Midbrain (tissue), 1 donor: ENCODE results near the gene STARD10.
"Not testable (repeated sequence)": the region's sequence is repeated elsewhere in the genome, so short reads cannot be mapped to it uniquely, and the experiment has no call there.

Experiments used
- DNase-seq: peaks from one replicate; lab custom pipeline; 2025; lab: John Stamatoyannopoulos, UW

The STARD10 gene

DNA sequence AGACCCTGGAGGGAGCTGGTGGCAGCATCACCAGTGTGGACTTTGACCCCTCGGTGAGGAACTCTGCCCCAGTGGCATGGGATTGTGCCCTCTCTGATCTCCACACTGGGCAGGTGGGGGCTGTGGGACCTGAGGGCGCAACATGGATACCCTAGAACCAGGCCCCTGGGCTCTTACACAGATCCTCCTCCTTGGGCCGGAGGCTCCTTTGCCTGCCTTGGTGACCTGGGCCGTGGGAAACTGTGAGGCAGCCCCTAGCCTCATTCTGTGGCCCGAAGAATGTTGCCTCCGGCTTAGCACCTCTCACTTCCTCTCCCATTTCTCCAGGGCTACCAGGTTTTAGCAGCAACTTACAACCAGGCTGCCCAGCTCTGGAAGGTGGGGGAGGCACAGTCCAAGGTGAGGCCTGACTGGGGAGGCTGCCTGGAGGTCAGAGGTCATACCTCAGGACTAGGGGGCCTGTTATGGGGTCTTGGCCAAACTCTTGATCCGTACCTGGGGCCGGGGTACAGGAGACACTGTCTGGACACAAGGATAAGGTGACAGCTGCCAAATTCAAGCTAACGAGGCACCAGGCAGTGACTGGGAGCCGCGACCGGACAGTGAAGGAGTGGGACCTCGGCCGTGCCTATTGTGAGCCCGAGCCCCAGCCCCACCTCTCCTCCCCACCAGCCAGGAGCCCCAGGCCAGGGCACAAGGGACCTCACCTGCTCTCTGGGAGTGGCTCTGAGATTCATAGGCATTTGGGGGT lies 32.5 kb upstream of the STARD10 start:
- no peak for DNase-seq

- DNase-seq, result no peak
Observed at GRCh38 chr11:72825661-72826060, 31.8 kb upstream of the STARD10 start.

DNA sequence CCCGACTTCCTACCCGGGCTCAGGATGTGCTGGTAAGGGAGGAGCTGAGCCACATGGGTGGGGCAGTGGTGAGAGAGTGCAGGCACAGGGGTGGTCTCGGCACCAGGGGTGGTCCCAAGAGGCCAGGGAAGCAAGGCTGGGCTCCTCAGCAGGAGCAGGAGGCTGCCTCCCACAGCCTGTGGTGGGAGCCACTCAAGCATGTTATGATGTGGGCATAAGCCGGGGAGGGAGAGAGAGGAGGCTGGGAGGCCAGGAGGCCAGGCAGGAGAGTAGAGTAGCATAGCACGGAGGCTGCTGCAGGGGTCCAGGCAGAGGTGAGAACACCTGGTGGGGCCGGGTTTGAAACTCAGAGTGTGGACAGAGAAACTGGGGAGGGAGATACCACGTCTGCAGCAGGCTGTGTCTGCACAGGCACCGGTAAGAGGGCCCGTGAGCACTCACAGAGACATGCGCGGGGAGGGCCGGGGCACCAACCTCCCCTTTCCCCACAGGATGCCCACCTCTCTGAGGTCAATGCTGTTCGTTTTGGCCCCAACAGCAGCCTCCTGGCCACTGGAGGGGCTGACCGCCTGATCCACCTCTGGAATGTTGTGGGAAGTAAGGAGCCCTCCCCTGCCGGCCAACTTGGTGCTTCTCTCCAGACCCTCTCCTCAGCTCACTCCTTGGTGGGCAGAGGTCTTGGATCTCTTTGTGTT lies 31.1 kb upstream of the STARD10 start:
- DNase-seq, result no peak

DNA sequence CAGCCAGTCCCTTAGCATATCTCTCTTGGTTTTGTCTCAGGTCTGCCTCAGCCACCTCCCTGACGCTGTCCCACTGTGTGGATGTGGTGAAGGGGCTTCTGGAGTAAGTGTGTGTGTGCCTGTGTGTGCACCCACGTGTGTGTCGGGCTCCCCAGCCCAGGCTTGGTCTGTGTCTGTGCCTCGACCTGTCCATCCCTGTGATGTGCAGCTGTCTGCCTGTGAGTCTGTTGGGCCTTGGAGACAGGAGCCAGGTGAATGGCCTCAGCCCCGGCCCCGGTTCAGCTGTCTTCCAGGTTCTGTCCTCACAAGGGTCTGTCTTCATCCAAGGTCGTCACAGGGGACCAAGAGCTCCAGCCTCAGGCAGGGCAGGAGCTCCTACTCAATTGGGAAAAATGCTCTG lies 30.2 kb upstream of the STARD10 start:
- DNase-seq, result no peak

DNA sequence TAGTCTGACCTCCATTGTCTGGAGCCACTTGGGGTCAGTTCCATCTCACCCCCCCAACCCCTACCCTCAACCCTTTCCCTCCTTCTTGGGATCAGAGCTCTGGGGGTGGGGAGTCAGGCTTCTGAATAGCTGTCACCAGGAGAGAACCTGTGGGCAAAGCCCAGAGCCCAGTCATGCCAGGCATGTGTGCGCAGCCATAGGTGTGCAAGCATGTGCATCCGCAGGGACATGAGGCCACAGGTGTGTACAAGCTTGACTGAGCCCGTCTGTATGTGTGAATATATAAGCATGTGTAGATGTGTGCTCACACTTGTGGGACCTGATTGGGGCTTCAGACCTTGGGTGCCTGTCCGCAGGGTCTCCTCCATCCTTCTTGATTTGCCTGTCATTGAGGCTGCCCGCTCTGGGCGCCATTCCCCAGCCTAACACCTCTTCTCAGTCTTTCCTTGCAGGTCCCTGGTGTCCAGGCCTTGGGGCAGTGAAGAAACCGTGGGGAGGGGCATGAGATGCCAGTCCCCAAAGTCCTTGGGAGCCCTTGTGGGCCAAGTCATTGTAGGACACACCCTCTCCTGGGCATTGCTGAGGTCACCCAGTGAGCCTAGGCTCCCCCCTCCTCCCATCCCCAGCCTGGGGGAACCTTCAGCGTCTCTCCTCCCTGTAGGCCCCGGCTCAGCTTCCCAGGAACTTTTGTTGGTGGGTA lies 29.4 kb upstream of the STARD10 start:
- DNase-seq, result no peak

GRCh38 chr11:72821920-72822799 lies 28.3 kb upstream of the STARD10 start:
- DNase-seq, result peak; percentile 89

DNA sequence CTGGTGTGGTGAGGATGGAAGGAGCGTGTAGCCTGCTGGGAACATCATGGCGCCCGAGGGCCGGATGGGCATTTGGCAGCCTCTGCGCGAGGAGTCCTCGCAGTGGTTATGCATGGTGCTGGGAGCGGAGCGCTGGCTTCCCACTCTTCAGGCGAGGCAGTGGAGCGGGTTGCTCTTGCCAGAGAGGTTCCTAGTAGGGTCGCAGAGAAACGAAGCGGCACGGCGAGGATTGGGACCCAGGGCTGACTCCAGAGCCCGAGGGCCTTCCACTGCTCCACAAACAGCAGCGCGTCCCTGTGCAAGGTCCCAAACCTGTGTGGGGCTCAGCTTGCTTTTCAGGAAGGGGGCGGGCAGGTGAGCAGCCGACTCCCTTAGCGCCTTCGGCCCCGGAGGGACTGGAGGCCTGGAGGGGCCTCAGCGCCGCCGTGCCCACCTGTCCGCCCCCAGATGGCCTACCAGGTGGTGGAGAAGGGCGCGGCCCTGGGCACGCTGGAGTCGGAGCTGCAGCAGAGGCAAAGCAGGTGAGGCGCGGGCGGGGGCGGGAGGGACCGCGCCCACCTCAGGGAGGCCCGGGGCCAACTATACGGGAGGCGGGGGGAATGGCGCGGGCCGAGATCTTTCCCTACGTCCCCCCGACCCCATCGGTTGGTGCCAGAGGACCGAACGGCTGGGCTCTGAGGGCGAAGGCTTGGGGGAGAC lies 27.5 kb upstream of the STARD10 start:
- DNase-seq, result no peak

- DNase-seq, result no peak
Observed at GRCh38 chr11:72820439-72821139, 26.7 kb upstream of the STARD10 start.

GRCh38 chr11:72818971-72819370 lies 25.1 kb upstream of the STARD10 start:
- DNase-seq, result no peak

GRCh38 chr11:72817966-72818365 lies 24.1 kb upstream of the STARD10 start:
- no peak for DNase-seq

GRCh38 chr11:72816404-72816990 lies 22.6 kb upstream of the STARD10 start:
- DNase-seq, result no peak

GRCh38 chr11:72815110-72815618 lies 21.3 kb upstream of the STARD10 start:
- DNase-seq, result no peak

GRCh38 chr11:72814286-72815109 lies 20.7 kb upstream of the STARD10 start, which contains the start of gene ATG16L2:
ATG16L2 (plus strand) TSS chr11:72814411; CDS start chr11:72814446, 35 bp downstream.
- peak; percentile 93 for DNase-seq

DNA sequence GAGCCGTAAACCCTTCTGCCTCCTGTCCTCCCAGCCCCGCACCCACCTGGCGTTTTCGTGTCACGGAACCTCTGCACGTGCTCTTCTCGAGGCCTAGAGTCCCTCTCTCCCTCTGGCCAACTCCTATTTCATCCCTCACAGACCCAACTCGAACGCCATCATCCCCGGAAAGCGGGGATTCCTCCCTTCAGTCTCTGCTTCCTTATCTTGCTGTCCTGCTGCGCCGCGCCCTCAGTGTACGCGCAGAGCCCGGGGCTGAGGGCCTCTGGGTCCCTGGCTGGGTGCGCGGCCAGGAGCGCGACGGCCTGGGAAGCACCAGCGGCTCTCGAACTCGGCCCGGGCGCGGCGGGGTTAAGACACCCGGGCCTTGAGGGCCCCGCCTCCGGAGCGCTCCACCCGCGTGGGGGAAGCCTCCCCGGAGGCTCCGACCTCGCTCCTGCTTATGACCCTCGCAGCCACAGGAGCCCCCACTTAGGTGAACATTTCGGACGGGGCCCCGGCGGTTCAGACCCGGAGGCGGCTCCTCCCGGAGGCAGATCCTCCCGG lies 20.0 kb upstream of the STARD10 start:
- peak; percentile 93 for DNase-seq

GRCh38 chr11:72812967-72813739 lies 19.3 kb upstream of the STARD10 start:
- no peak for DNase-seq

DNA sequence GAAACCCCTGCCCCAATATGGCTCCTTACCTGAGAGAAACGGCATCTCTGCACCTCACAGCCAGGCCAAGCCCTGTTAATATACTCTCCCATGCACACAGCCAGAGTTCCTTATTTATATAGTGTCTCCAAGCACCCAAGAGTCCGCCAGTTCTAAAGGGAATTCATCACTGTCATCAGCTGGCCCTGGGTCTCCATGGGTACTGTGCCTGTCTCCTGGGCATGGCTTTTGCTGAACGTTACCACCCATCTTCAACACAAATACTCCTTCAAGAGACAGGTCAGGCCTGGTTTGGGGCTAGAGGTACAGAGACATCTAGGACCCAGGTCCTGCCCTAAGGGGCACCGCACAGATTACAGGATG lies 18.7 kb upstream of the STARD10 start:
- DNase-seq, result no peak

- not testable (repeated sequence) for DNase-seq
Observed at GRCh38 chr11:72811686-72812085, 17.8 kb upstream of the STARD10 start.

- DNase-seq, result no peak
Observed at GRCh38 chr11:72808331-72808798, 14.5 kb upstream of the STARD10 start.
